ENCODE results near the gene ZBTB7B.

Gene ZBTB7B

GRCh38 chr1:155010211-155010918, 7.8 kb downstream of the ZBTB7B start:
- no peaks in the 10 kb centered on the region for H3K27me3 ChIP-seq (replicated peaks)
- H3K27ac ChIP-seq = no peak overlapping the region
- H3K4me3 ChIP-seq (ENCODE audit: low read depth, low read length) = no peak overlapping the region
- in situ Hi-C loops (cut with HindIII; ENCODE audit: low pct_ligation_motif_present, low sequenced_read_pairs) = no loop called here
- peaks cover 12% of the 10 kb centered on the region for H3K36me3 ChIP-seq (replicated peaks)
- no peak for DNase-seq
- TF ChIP-seq CTCF (IDR thresholded peaks at IDR 0.05; ENCODE audit: low read depth, low read length, missing control alignments) = no peak

- in situ Hi-C loops (cut with HindIII; ENCODE audit: low pct_ligation_motif_present, low sequenced_read_pairs) = no loop called here
- no peak for DNase-seq
- no peaks in the 10 kb centered on the region for H3K27me3 ChIP-seq (replicated peaks)
- peaks cover 18% of the 10 kb centered on the region for H3K36me3 ChIP-seq (replicated peaks)
- no peak for TF ChIP-seq CTCF (IDR thresholded peaks at IDR 0.05; ENCODE audit: low read depth, low read length, missing control alignments)
- no peak overlapping the region for H3K27ac ChIP-seq
- H3K4me3 ChIP-seq (ENCODE audit: low read depth, low read length) = no peak overlapping the region
Observed at GRCh38 chr1:155011004-155011416, 8.4 kb downstream of the ZBTB7B start.

- in situ Hi-C loops (cut with HindIII; ENCODE audit: low pct_ligation_motif_present, low sequenced_read_pairs) = no loop called here
- no peak for DNase-seq
- Histone ChIP-seq H3K27ac (no peak overlapping the region), H3K36me3 (replicated peaks) (peaks cover 23% of the 10 kb centered on the region), H3K27me3 (replicated peaks) (no peaks in the 10 kb centered on the region), H3K4me3 (ENCODE audit: low read depth, low read length) (no peak overlapping the region)
- no peak for TF ChIP-seq CTCF (IDR thresholded peaks at IDR 0.05; ENCODE audit: low read depth, low read length, missing control alignments)
Observed at GRCh38 chr1:155011437-155012025, 8.9 kb downstream of the ZBTB7B start.

- in situ Hi-C loops (cut with HindIII; ENCODE audit: low pct_ligation_motif_present, low sequenced_read_pairs) = no loop called here
- DNase-seq = no peak
- Histone ChIP-seq H3K27me3 (replicated peaks) (no peaks in the 10 kb centered on the region), H3K4me3 (ENCODE audit: low read depth, low read length) (no peak overlapping the region), H3K36me3 (replicated peaks) (peaks cover 20% of the 10 kb centered on the region), H3K27ac (no peak overlapping the region)
- TF ChIP-seq CTCF (IDR thresholded peaks at IDR 0.05; ENCODE audit: low read depth, low read length, missing control alignments) = no peak
Observed at GRCh38 chr1:155012026-155012546, 9.5 kb downstream of the ZBTB7B start.

GRCh38 chr1:155012776-155013602, 10.4 kb downstream of the ZBTB7B start:
- in situ Hi-C loops (cut with HindIII; ENCODE audit: low pct_ligation_motif_present, low sequenced_read_pairs) = no loop called here
- no peak for TF ChIP-seq CTCF (IDR thresholded peaks at IDR 0.05; ENCODE audit: low read depth, low read length, missing control alignments)
- no peak for DNase-seq
- no peak overlapping the region for H3K27ac ChIP-seq
- H3K4me3 ChIP-seq (ENCODE audit: low read depth, low read length) = no peak overlapping the region
- H3K27me3 ChIP-seq (replicated peaks) = no peaks in the 10 kb centered on the region
- H3K36me3 ChIP-seq (replicated peaks) = peaks cover 20% of the 10 kb centered on the region

All from brain microvascular endothelial cell (primary cell).